GM12892 (cell line): ENCODE data around the gene ATOH8.

Source experiments
- DNase-seq: peaks from one replicate; pipeline ENCODE4 v3.0.0; 2011; ENCODE audit not compliant: insufficient read length
- FAIRE-seq: peaks from 2 replicates; lab custom pipeline; 2011; peaks lifted over from hg19 to GRCh38; lab: Jason Lieb, UNC
- POLR2A ChIP-seq: IDR thresholded peaks from 2 replicates; pipeline ENCODE4 v1.6.1; 2011; ENCODE audit warnings: low read depth, low read length, control low read depth
- POLR2AphosphoS5 ChIP-seq: IDR thresholded peaks from 2 replicates; pipeline ENCODE4 v1.6.1; 2011; ENCODE audit warnings: low read depth, low read length, control low read depth
- TAF1 ChIP-seq: IDR thresholded peaks from 2 replicates; pipeline ENCODE4 v1.6.1; 2011; ENCODE audit warnings: low read depth, mild to moderate bottlenecking, control low read depth, low read length, borderline replicate concordance

ATOH8 gene

GRCh38 chr2:85741833-85742455 lies 11.8 kb upstream of the ATOH8 start:
- no peak for TF ChIP-seq POLR2AphosphoS5
- no peak for TF ChIP-seq TAF1
- TF ChIP-seq POLR2A: no peak
- FAIRE-seq (no peak), DNase-seq (no peak)

- no peak for FAIRE-seq
- TF ChIP-seq POLR2A (no peak), POLR2AphosphoS5 (no peak), TAF1 (no peak)
These were observed 10.3 kb upstream of the ATOH8 start for GRCh38 chr2:85743304-85743978.

GRCh38 chr2:85744055-85744454 lies 9.7 kb upstream of the ATOH8 start:
- TF ChIP-seq TAF1 (no peak), POLR2AphosphoS5 (no peak), POLR2A (no peak)
- FAIRE-seq (no peak), DNase-seq (no peak)

More at GRCh38 chr2:85743304-85743978, 10.3 kb upstream of the ATOH8 start:
- no peak for DNase-seq

- DNase-seq (no peak), FAIRE-seq (no peak)
- no peak for TF ChIP-seq TAF1
- no peak for TF ChIP-seq POLR2AphosphoS5
- TF ChIP-seq POLR2A: no peak
These were observed 8.8 kb upstream of the ATOH8 start for GRCh38 chr2:85744741-85745601.

GRCh38 chr2:85745619-85746018 lies 8.2 kb upstream of the ATOH8 start:
- FAIRE-seq: no peak
- no peak for TF ChIP-seq POLR2A
- TF ChIP-seq TAF1: no peak
- TF ChIP-seq POLR2AphosphoS5: no peak
- no peak for DNase-seq

- FAIRE-seq (no peak), DNase-seq (no peak)
- TF ChIP-seq TAF1: no peak
- no peak for TF ChIP-seq POLR2A
- TF ChIP-seq POLR2AphosphoS5: no peak
These were observed 7.3 kb upstream of the ATOH8 start for GRCh38 chr2:85746321-85747004.

GRCh38 chr2:85747441-85747840 lies 6.3 kb upstream of the ATOH8 start:
- FAIRE-seq: no peak
- no peak for DNase-seq
- TF ChIP-seq POLR2AphosphoS5 (no peak), POLR2A (no peak), TAF1 (no peak)

- FAIRE-seq: no peak
- no peak for DNase-seq
These were observed 5.6 kb upstream of the ATOH8 start for GRCh38 chr2:85748039-85748734.

DNA sequence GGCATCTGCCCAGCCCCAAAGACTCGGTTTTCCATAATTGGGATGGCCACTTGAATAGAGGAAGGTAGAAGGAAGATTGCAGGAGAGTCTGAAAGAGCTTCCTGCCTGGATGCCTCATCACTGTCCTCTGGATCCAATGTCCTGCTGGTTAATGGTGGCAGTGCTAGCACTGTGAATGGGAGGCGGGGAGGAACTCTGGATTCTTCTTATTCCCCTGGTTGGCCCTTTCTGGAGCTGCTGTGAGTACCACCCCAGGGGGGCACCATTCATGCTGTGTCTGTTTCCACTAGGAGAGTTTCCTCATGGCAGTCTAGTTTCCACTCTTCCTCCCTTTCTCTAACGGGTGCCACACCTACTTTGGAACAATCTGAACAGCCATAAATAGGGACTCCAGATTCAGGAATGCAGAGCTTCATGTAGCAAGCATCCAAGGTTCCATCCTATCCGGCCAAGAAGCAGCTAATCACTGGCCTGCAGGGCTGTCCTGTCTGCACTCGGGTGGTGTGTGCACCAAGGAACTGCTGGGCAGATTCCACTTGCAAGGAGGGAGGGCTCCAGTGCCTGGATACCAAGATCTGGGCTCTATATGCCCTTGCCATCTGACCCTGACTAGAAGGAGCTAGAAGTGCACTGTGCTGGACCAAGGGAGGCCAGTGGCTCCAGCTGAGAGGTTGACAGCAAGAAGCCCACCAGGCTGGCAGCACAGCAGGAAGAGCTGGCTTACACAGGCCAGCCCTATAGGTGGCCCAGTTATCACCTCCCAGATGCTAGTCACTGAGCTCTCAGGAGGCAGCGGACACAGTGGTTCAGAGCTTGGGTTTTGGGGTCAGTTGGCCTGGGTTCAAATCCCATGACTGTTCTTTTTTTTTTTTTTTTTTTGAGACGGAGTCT lies 4.6 kb upstream of the ATOH8 start:
- DNase-seq (no peak), FAIRE-seq (no peak)
- TF ChIP-seq POLR2A (no peak), TAF1 (no peak), POLR2AphosphoS5 (no peak)

More at GRCh38 chr2:85748039-85748734, 5.6 kb upstream of the ATOH8 start:
- TF ChIP-seq TAF1 (no peak), POLR2AphosphoS5 (no peak), POLR2A (no peak)
